ENCODE measurements around the gene ARL14EP. TPM values are rescaled to one million over a fixed set of nuclear protein-coding genes. Genes with fewer than 3 reads are reported as not detected.

Gene ARL14EP
- total RNA-seq, 2 experiments from 2014 or later = 17.9 to 22.1 TPM

DNA sequence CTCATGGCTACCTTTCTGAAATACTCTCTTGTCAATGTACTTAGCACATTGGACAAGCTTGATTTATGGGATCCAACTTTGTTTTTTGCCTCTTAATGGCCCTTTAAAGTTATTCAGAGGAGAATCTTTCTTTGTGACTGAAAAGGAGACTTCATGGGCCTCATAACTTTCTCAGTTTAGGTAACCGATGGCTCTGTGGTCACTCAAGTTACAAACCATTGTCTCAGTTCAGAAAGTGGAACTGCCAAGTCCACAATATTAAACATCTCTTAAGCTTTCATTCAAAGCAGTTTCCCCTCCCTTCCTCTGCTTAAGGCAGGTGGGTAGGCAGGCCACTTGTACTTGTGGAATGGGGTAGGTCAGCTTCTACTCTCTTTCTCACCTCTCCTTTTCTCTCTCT, 12.3 kb upstream of the ARL14EP start:
- intact Hi-C loops (cut with micrococcal nuclease) = no loop called here
- Mint-ChIP-seq H3K9me3 (peaks cover 6% of the 10 kb centered on the region), H3K27me3 (ENCODE audit: low read depth) (peaks cover 19% of the 10 kb centered on the region), H3K27ac (no peak overlapping the region), H3K4me3 (no peak overlapping the region), H3K36me3 (ENCODE audit: low read depth) (peaks cover 3% of the 10 kb centered on the region), H3K4me1 (ENCODE audit: low read depth) (no peaks in the 10 kb centered on the region)
- DNase-seq = no peak
- CTCF ChIA-PET = interaction anchor here (0.6 kb wide), 1 partner anchor 237 kb away, joined by 3 read pairs; no protein-coding TSS in a partner anchor

GRCh38 chr11:30311189-30311588, 11.7 kb upstream of the ARL14EP start:
- CTCF ChIA-PET = no interaction called here
- H3K4me3 Mint-ChIP-seq = no peak overlapping the region
- intact Hi-C loops (cut with micrococcal nuclease) = no loop called here
- H3K9me3 Mint-ChIP-seq = peaks cover 6% of the 10 kb centered on the region
- H3K36me3 Mint-ChIP-seq (ENCODE audit: low read depth) = peaks cover 3% of the 10 kb centered on the region
- peaks cover 20% of the 10 kb centered on the region for H3K27me3 Mint-ChIP-seq (ENCODE audit: low read depth)
- no peak for DNase-seq
- no peak overlapping the region for H3K27ac Mint-ChIP-seq
- H3K4me1 Mint-ChIP-seq (ENCODE audit: low read depth) = no peaks in the 10 kb centered on the region

DNA sequence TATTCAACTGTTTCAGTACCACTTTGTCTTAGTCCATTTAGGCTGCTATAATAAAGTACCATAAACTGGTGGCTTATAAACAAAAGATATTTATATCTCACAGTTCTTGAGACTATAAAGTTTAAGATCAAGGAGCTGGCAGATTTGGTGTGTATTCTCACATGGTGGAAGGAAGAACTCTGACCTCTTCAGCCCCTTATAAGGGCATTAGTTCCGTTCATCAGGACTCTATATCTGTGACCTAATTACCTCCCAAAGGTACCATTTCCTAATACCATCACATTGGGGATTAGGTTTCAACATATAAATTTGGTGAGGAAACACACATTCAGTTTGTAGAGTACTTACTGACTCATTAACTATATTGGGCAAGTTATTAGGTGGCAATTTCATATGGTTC, 10.7 kb upstream of the ARL14EP start:
- DNase-seq = no peak
- Mint-ChIP-seq H3K9me3 (peaks cover 6% of the 10 kb centered on the region), H3K4me3 (no peak overlapping the region), H3K27me3 (ENCODE audit: low read depth) (peaks cover 20% of the 10 kb centered on the region), H3K27ac (no peak overlapping the region), H3K4me1 (ENCODE audit: low read depth) (no peaks in the 10 kb centered on the region), H3K36me3 (ENCODE audit: low read depth) (peaks cover 3% of the 10 kb centered on the region)
- intact Hi-C loops (cut with micrococcal nuclease) = no loop called here
- CTCF ChIA-PET = no interaction called here

DNA sequence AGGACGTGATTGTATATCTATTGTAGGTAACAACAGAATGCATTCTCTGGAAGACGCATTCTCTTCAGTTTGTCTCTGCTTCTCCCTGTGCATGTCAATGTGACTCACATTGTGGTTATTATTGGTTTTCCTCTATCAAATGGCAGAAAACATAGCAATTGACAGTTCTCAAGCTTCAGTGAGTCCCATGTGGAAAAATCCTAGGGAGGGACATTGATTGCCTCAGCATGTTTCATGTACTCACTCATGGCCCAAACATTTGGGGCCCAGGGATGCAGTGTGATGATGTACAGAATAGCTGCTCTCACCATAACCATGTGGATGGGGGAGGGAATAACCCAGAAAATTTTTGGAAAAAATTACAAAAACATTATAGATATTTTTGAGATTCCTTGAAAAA, 9.3 kb upstream of the ARL14EP start:
- Mint-ChIP-seq H3K36me3 (ENCODE audit: low read depth) (peaks cover 3% of the 10 kb centered on the region), H3K4me3 (no peak overlapping the region), H3K27me3 (ENCODE audit: low read depth) (peaks cover 21% of the 10 kb centered on the region), H3K27ac (no peak overlapping the region), H3K9me3 (peaks cover 6% of the 10 kb centered on the region), H3K4me1 (ENCODE audit: low read depth) (no peaks in the 10 kb centered on the region)
- CTCF ChIA-PET = no interaction called here
- no peak for DNase-seq
- intact Hi-C loops (cut with micrococcal nuclease) = no loop called here

DNA sequence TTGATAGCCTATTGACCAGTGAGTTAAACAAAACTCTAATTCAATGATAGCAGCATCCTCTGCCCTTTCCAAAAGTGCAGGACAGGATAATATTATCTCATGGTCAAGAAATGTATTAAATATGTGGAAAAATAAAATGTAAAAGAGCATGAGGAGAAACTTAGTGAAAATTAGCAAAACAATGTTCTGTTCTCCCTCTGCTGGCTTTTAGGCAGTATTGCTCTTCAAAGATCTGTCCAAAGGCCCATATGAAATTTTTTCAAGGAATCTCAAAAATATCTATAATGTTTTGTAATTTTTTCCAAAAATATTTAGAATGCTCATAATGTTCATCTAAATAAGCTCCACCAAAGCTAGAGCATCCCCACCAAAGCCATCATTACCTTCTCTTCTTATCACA, 8.3 kb upstream of the ARL14EP start:
- Mint-ChIP-seq H3K4me1 (ENCODE audit: low read depth) (no peaks in the 10 kb centered on the region), H3K27ac (no peak overlapping the region), H3K9me3 (peaks cover 6% of the 10 kb centered on the region), H3K36me3 (ENCODE audit: low read depth) (peaks cover 3% of the 10 kb centered on the region), H3K4me3 (no peak overlapping the region), H3K27me3 (ENCODE audit: low read depth) (peaks cover 19% of the 10 kb centered on the region)
- CTCF ChIA-PET = interaction anchor here (0.7 kb wide), 1 partner anchor 33 kb away, joined by 3 read pairs; no protein-coding TSS in a partner anchor
- DNase-seq = no peak
- intact Hi-C loops (cut with micrococcal nuclease) = no loop called here

GRCh38 chr11:30316237-30316636, 6.7 kb upstream of the ARL14EP start:
- H3K9me3 Mint-ChIP-seq = peaks cover 2% of the 10 kb centered on the region
- H3K27ac Mint-ChIP-seq = no peak overlapping the region
- intact Hi-C loops (cut with micrococcal nuclease) = no loop called here
- H3K27me3 Mint-ChIP-seq (ENCODE audit: low read depth) = peaks cover 6% of the 10 kb centered on the region
- no peak for DNase-seq
- CTCF ChIA-PET = interaction anchor here (0.8 to 2.2 kb wide), 2 partner anchors 18 to 29 kb away, joined by 3 to 6 read pairs; no protein-coding TSS in a partner anchor
- H3K4me1 Mint-ChIP-seq (ENCODE audit: low read depth) = no peaks in the 10 kb centered on the region
- H3K4me3 Mint-ChIP-seq = no peak overlapping the region
- peaks cover 1% of the 10 kb centered on the region for H3K36me3 Mint-ChIP-seq (ENCODE audit: low read depth)

- intact Hi-C loops (cut with micrococcal nuclease) = no loop called here
- Mint-ChIP-seq H3K9me3 (no peaks in the 10 kb centered on the region), H3K27me3 (ENCODE audit: low read depth) (peaks cover 5% of the 10 kb centered on the region), H3K36me3 (ENCODE audit: low read depth) (no peaks in the 10 kb centered on the region), H3K27ac (no peak overlapping the region), H3K4me3 (no peak overlapping the region), H3K4me1 (ENCODE audit: low read depth) (peaks cover 2% of the 10 kb centered on the region)
- no peak for DNase-seq
- CTCF ChIA-PET = interaction anchor here (0.6 to 2.2 kb wide), 3 partner anchors 17 to 501 kb away, joined by 3 to 6 read pairs (median 3); no protein-coding TSS in a partner anchor
Measured at GRCh38 chr11:30317030-30317429, 5.9 kb upstream of the ARL14EP start.

DNA sequence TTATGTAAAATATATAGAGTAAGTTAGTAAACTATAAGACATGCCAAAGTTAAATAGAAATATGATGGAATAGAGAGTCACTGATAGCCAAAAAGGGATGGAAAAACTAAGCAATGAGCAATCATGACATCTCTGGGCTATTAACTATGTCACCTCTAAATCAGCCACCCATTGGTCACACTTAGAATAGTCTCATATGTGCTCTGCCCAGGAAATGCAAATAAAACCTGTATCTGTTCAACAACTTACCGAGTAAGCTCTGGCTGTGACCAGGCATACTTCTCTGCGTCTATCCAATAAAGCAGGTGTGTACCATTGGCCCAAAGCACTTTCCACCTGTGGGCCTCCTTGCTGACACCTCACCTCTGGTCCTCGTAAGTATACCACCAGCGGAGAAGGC, 1.6 kb upstream of the ARL14EP start:
- Mint-ChIP-seq H3K36me3 (ENCODE audit: low read depth) (peaks cover 6% of the 10 kb centered on the region), H3K9me3 (no peaks in the 10 kb centered on the region), H3K27me3 (ENCODE audit: low read depth) (peaks cover 3% of the 10 kb centered on the region), H3K27ac (no peak overlapping the region), H3K4me1 (ENCODE audit: low read depth) (peaks cover 26% of the 10 kb centered on the region), H3K4me3 (no peak overlapping the region)
- no peak for DNase-seq
- intact Hi-C loops (cut with micrococcal nuclease) = loop anchor here (5.0 to 10.0 kb wide), 3 partner anchors 1183 to 1766 kb away; partner anchors contain the start of genes ELP4, IMMP1L and PAX6
- CTCF ChIA-PET = no interaction called here

GRCh38 chr11:30322191-30322590, 713 bp upstream of the ARL14EP start:
- Mint-ChIP-seq H3K27me3 (ENCODE audit: low read depth) (peaks cover 3% of the 10 kb centered on the region), H3K4me3 (peak overlapping the region; percentile 99), H3K4me1 (ENCODE audit: low read depth) (peaks cover 33% of the 10 kb centered on the region), H3K9me3 (no peaks in the 10 kb centered on the region), H3K27ac (peak overlapping the region; percentile 99), H3K36me3 (ENCODE audit: low read depth) (peaks cover 9% of the 10 kb centered on the region)
- CTCF ChIA-PET = interaction anchor here (2.8 kb wide), 1 partner anchor 12 kb away, joined by 9 read pairs; no protein-coding TSS in a partner anchor
- intact Hi-C loops (cut with micrococcal nuclease) = loop anchor here (1.0 to 10.0 kb wide), 5 partner anchors 21 to 1765 kb away; partner anchors contain the start of genes DCDC1, DNAJC24, ELP4 and IMMP1L
- DNase-seq = no peak

DNA sequence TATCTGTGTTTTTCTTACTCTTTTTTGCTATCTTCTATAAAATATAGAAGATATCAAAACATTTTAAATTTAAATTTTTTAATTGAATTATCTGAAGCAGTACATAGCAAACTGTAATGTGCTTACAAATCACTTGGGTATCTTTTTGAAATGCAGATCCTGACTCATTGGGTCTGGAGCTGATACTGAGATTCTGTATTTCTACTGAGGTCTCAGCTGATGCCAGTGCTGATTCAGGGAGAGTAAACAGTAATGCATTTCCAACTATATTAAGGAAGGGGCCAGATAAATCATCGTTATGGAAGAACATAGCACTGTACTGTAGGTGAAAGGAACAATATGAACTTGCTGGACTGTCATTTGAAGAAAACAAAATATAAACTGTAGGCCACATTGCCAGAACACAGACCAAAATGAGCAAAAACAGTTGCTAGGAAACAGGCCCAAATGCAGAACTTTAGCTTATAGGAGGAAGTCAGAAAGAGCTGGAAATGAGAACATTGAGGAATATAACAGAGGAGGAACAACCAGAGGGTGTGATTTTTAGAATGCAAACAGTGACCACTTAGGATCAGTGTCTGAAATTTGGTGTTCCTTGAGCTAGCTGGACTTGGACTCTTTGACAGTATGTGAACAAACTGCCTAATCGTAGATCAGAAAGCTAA, 3.3 kb downstream of the ARL14EP start:
- H3K36me3 Mint-ChIP-seq (ENCODE audit: low read depth) = peaks cover 20% of the 10 kb centered on the region
- CTCF ChIA-PET = interaction anchor here (0.9 kb wide), 1 partner anchor 197 kb away, joined by 3 read pairs; no protein-coding TSS in a partner anchor
- H3K4me1 Mint-ChIP-seq (ENCODE audit: low read depth) = peaks cover 54% of the 10 kb centered on the region

DNA sequence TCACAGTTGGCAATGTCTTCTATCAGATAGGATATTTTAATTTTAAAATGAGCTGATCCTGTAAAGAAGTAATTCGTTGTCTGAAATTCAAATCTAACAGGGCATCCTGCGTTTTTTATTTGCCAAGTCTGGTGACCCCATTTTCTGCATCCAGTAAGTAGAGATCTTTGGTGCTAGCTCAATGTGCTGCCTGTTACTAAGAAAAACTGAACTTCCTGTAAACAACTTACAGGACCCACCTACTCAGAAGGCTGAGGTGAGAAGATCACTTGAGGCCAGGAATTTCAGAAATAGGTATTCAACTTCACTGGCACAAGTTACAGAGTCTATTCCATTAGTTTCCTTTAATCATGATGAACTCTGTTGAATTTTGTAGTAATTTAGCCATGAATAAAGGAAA, 4.0 kb downstream of the ARL14EP start:
- CTCF ChIA-PET = interaction anchor here (0.9 kb wide), 1 partner anchor 197 kb away, joined by 3 read pairs; no protein-coding TSS in a partner anchor
- peaks cover 53% of the 10 kb centered on the region for H3K4me1 Mint-ChIP-seq (ENCODE audit: low read depth)
- DNase-seq = no peak

More for the DNA sequence above, 3.3 kb downstream of the ARL14EP start:
- Mint-ChIP-seq H3K27me3 (ENCODE audit: low read depth) (no peaks in the 10 kb centered on the region), H3K27ac (peak overlapping the region; percentile 28), H3K9me3 (no peaks in the 10 kb centered on the region), H3K4me3 (no peak overlapping the region)
- intact Hi-C loops (cut with micrococcal nuclease) = loop anchor here (10.0 kb wide), 2 partner anchors 1179 to 1489 kb away; partner anchors contain the start of genes ELP4, IMMP1L and PAX6
- no peak for DNase-seq

DNA sequence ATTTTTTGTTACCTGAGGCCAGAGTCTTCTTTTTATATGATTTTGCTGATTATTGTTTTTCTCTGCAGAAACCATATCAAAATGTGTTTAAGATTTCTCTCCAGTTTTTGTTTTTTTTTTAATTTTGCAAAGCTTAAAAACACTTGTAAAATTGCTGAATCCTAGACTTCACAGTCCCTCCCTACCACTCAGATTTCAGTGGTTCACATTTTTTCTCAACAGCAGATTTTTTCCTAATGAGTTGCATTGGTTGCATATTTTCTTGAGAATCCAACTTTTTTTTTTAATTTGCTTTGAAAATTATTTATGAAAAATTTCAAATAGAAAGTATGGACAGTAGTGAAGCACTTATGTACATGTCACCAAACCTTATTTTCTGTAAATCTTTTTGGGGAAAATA, 5.8 kb downstream of the ARL14EP start:
- H3K4me1 Mint-ChIP-seq (ENCODE audit: low read depth) = peaks cover 51% of the 10 kb centered on the region
- H3K27ac Mint-ChIP-seq = no peak overlapping the region
- no peak overlapping the region for H3K4me3 Mint-ChIP-seq

More for the DNA sequence above, 4.0 kb downstream of the ARL14EP start:
- Mint-ChIP-seq H3K27ac (peak overlapping the region; percentile 28), H3K4me3 (no peak overlapping the region), H3K36me3 (ENCODE audit: low read depth) (peaks cover 21% of the 10 kb centered on the region), H3K9me3 (no peaks in the 10 kb centered on the region), H3K27me3 (ENCODE audit: low read depth) (no peaks in the 10 kb centered on the region)
- intact Hi-C loops (cut with micrococcal nuclease) = loop anchor here (10.0 kb wide), 2 partner anchors 1178 to 1488 kb away; partner anchors contain the start of genes ELP4, IMMP1L and PAX6

More for the DNA sequence above, 5.8 kb downstream of the ARL14EP start:
- H3K9me3 Mint-ChIP-seq = no peaks in the 10 kb centered on the region
- no peaks in the 10 kb centered on the region for H3K27me3 Mint-ChIP-seq (ENCODE audit: low read depth)
- H3K36me3 Mint-ChIP-seq (ENCODE audit: low read depth) = peaks cover 29% of the 10 kb centered on the region
- no peak for DNase-seq
- CTCF ChIA-PET = no interaction called here
- intact Hi-C loops (cut with micrococcal nuclease) = loop anchor here (10.0 kb wide), 2 partner anchors 1176 to 1486 kb away; partner anchors contain the start of genes ELP4, IMMP1L and PAX6
